SK-N-SH (cell line): ENCODE measurements around the gene ACTN4. TPM values are rescaled to one million over a fixed set of nuclear protein-coding genes. Genes with fewer than 3 reads are reported as not detected.

Experiments used
- CTCF ChIA-PET: fragments of 300-600, 350-600 bp; formaldehyde crosslinking; extraction: SDS; loops from one replicate; lab custom pipeline; 2021; lab: Yijun Ruan, JAX
- POLR2A ChIA-PET: fragments of 350-600 bp; sonication (Branson Sonifier 250); formaldehyde crosslinking; extraction: SDS; loops from one replicate; lab custom pipeline; 2020; ENCODE audit warnings: antibody characterized with exemption, inconsistent platforms; lab: Yijun Ruan, JAX
- DNase-seq: peaks from one replicate; pipeline ENCODE4 v3.0.0; 2012
- H2AFZ ChIP-seq: fragments of 200-600 bp; sonication (generic); 2 replicates; pipeline ENCODE4 v1.8.1; 2016; ENCODE audit warnings: antibody characterized with exemption, mild to moderate bottlenecking, low read depth
- H3F3A ChIP-seq: fragments of 200-600 bp; sonication (generic); replicated peaks from 2 replicates; pipeline ENCODE3; 2016; ENCODE audit warnings: antibody characterized with exemption, mild to moderate bottlenecking; ENCODE audit not compliant: insufficient read depth
- H3K27ac ChIP-seq, 2 experiments: fragments of 200-500 bp in 1 of 2; fragments of 200-600 bp in 1 of 2; sonication (Bioruptor generic) in 1 of 2; sonication (generic), shearing (Covaris generic) in 1 of 2; 2 replicates each; pipeline versions ENCODE4 v1.5.1 to v1.6.1; 2014 to 2016; ENCODE audit warnings: low read depth in 2 of 2, inconsistent platforms in 1 of 2, low read length in 1 of 2, mild to moderate bottlenecking in 1 of 2, mixed read lengths in 1 of 2
- H3K27me3 ChIP-seq: fragments of 200-600 bp; sonication (generic), shearing (Covaris generic); 2 replicates; pipeline ENCODE4 v1.6.1; 2016; ENCODE audit warnings: mixed run types; ENCODE audit not compliant: insufficient read depth
- H3K36me3 ChIP-seq, 2 experiments: fragments of 200-500 bp in 1 of 2; fragments of 200-600 bp in 1 of 2; sonication (Bioruptor generic) in 1 of 2; sonication (generic) in 1 of 2; replicated peaks in 1 of 2; 2 replicates each; pipeline versions ENCODE3 to v1.5.1; 2014 to 2016; ENCODE audit warnings: low read length in 1 of 2, mild to moderate bottlenecking in 1 of 2; ENCODE audit not compliant: insufficient read depth in 2 of 2, control insufficient read depth in 1 of 2
- H3K4me1 ChIP-seq, 2 experiments: fragments of 200-500 bp in 1 of 2; fragments of 200-600 bp in 1 of 2; sonication (Bioruptor generic) in 1 of 2; sonication (generic), shearing (Covaris generic) in 1 of 2; 2 replicates each; pipeline versions ENCODE4 v1.5.1 to v1.6.1; 2014 to 2016; ENCODE audit warnings: low read depth in 1 of 2, low read length in 1 of 2, mixed run types in 1 of 2; ENCODE audit not compliant: insufficient read depth in 2 of 2, control insufficient read depth in 1 of 2
- H3K4me2 ChIP-seq: fragments of 200-600 bp; sonication (generic), shearing (Covaris generic); 2 replicates; pipeline ENCODE4 v1.6.1; 2017; ENCODE audit warnings: mixed run types
- H3K4me3 ChIP-seq, 2 experiments: fragments of 200-500 bp in 1 of 2; fragments of 200-600 bp in 1 of 2; sonication (Bioruptor generic) in 1 of 2; sonication (generic), shearing (Covaris generic) in 1 of 2; 2 replicates each; pipeline versions ENCODE4 v1.5.1 to v1.8.1; 2014 to 2016; ENCODE audit warnings: low read depth in 2 of 2, inconsistent platforms in 1 of 2, low read length in 1 of 2, mild to moderate bottlenecking in 1 of 2, mixed read lengths in 1 of 2, moderate library complexity in 1 of 2
- H3K79me2 ChIP-seq: fragments of 200-600 bp; sonication (generic); 2 replicates; pipeline ENCODE4 v1.8.1; 2017; ENCODE audit warnings: mild to moderate bottlenecking; ENCODE audit not compliant: insufficient read depth
- H3K9ac ChIP-seq: fragments of 200-600 bp; sonication (generic); 2 replicates; pipeline ENCODE4 v1.6.1; 2017; ENCODE audit warnings: mixed run types
- H3K9me2 ChIP-seq: fragments of 200-600 bp; sonication (generic); 2 replicates; pipeline ENCODE4 v1.6.1; 2017; ENCODE audit warnings: mixed run types
- H3K9me3 ChIP-seq: fragments of 200-600 bp; sonication (generic); 2 replicates; pipeline ENCODE4 v1.6.1; 2017; ENCODE audit warnings: mixed run types, mild to moderate bottlenecking, moderate library complexity
- H4K20me1 ChIP-seq: fragments of 200-600 bp; sonication (generic); 2 replicates; pipeline ENCODE4 v1.6.1; 2017; ENCODE audit warnings: mild to moderate bottlenecking, mixed run types; ENCODE audit not compliant: insufficient read depth
- CTCF ChIP-seq: fragments of 200-600 bp; sonication (generic); IDR thresholded peaks from 2 replicates; pipeline ENCODE4 v1.6.1; 2017; ENCODE audit warnings: antibody characterized with exemption, mild to moderate bottlenecking, moderate library complexity
- ELF1 ChIP-seq: IDR thresholded peaks from 2 replicates; pipeline ENCODE4 v1.4.0; 2012
- EP300 ChIP-seq, 2 experiments: IDR thresholded peaks; 2 replicates each; pipeline versions ENCODE4 v1.4.0 to v1.6.1; 2012; ENCODE audit warnings: borderline replicate concordance in 1 of 2, low read depth in 1 of 2, low read length in 1 of 2
- FOXM1 ChIP-seq: IDR thresholded peaks from 2 replicates; pipeline ENCODE4 v1.4.0; 2012; ENCODE audit warnings: low read depth, mild to moderate bottlenecking
- GABPA ChIP-seq: IDR thresholded peaks from 2 replicates; pipeline ENCODE4 v1.4.0; 2012; ENCODE audit warnings: low read depth, mild to moderate bottlenecking
- GATA2 ChIP-seq: sonication (generic); formaldehyde crosslinking; IDR thresholded peaks from 2 replicates; pipeline ENCODE4 v1.5.0; 2020; ENCODE audit warnings: mild to moderate bottlenecking, missing genetic modification reagents
- MAX ChIP-seq: IDR thresholded peaks from 2 replicates; pipeline ENCODE4 v1.4.0; 2012; ENCODE audit warnings: low read depth
- MXI1 ChIP-seq: IDR thresholded peaks from 2 replicates; pipeline ENCODE4 v1.6.1; 2012; ENCODE audit warnings: mild to moderate bottlenecking, low read depth, low read length, improper control_type of control experiment
- NFIC ChIP-seq: IDR thresholded peaks from 2 replicates; pipeline ENCODE4 v1.4.0; 2012; ENCODE audit warnings: borderline replicate concordance
- RAD21 ChIP-seq: IDR thresholded peaks from 2 replicates; pipeline ENCODE4 v1.6.1; 2012; ENCODE audit warnings: mild to moderate bottlenecking, low read length
- RCOR1 ChIP-seq: fragments of 150-350 bp; IDR thresholded peaks from 2 replicates; pipeline ENCODE4 v1.6.1; 2017; ENCODE audit warnings: antibody characterized with exemption, low read length
- REST ChIP-seq: IDR thresholded peaks from 2 replicates; pipeline ENCODE4 v1.6.1; 2012; ENCODE audit warnings: mild to moderate bottlenecking, low read depth, low read length, moderate library complexity
- RFX5 ChIP-seq: IDR thresholded peaks from 2 replicates; pipeline ENCODE4 v1.6.1; 2012; ENCODE audit warnings: mild to moderate bottlenecking, improper control_type of control experiment, low read length
- RXRA ChIP-seq: IDR thresholded peaks from 2 replicates; pipeline ENCODE4 v1.4.0; 2012; ENCODE audit warnings: low read depth, mild to moderate bottlenecking, borderline replicate concordance
- SMC3 ChIP-seq: IDR thresholded peaks from 2 replicates; pipeline ENCODE4 v1.6.1; 2012; ENCODE audit warnings: low read depth, low read length, improper control_type of control experiment
- TEAD4 ChIP-seq: IDR thresholded peaks from 2 replicates; pipeline ENCODE4 v1.4.0; 2012; ENCODE audit warnings: mild to moderate bottlenecking, borderline replicate concordance; ENCODE audit not compliant: insufficient read depth
- USF2 ChIP-seq: fragments of 150-350 bp; IDR thresholded peaks from 2 replicates; pipeline ENCODE4 v1.6.1; 2017; ENCODE audit warnings: antibody characterized with exemption, low read length, low read depth, borderline replicate concordance
- YY1 ChIP-seq: IDR thresholded peaks from 2 replicates; pipeline ENCODE4 v1.4.0; 2012; ENCODE audit warnings: low read depth, mild to moderate bottlenecking
- WGBS: methylation state at CpG from one replicate; pipeline ENCODE4 v1.1.6; 2017; ENCODE audit warnings: low lambda C conversion rate; 5-methylcytosine and 5-hydroxymethylcytosine counted together
- polyA plus RNA-seq, 3 experiments: library from polyadenylated mRNA; depleted of rRNA; stranded (reverse); fragments of >200 nt; gene quantifications; 2 replicates each; pipeline ENCODE4 v1.2.3, GENCODE V29; 2012

Gene ACTN4
- polyA plus RNA-seq, 1 of the 3 experiments (the other 2 are of a cell fraction): 598 TPM

- no peak for TF ChIP-seq MAX
These were observed 62.9 kb downstream of the ACTN4 start (continued) for GRCh38 chr19:38710416-38710702.

GRCh38 chr19:38710928-38711725, 63.7 kb downstream of the ACTN4 start:
- no peak for DNase-seq
- CTCF ChIA-PET: interaction anchor here (1.0 to 1.4 kb wide), 4 partner anchors 19 to 308 kb away, joined by 3 to 5 read pairs (median 4); partner anchors contain the start of genes FAM98C, MRPS12 and SARS2
- no peaks in the 10 kb centered on the region for H3K9me2 ChIP-seq
- 0 out of 2 replicates have a peak, but pooled peaks cover 8% of the 10 kb centered on the region for H4K20me1 ChIP-seq
- no peak overlapping the region for H3K9ac ChIP-seq
- no peaks in the 10 kb centered on the region for H3K27me3 ChIP-seq
- H3K4me1 ChIP-seq: peaks cover 0 to 6% of the 10 kb centered on the region in 2 experiments; a peak in 2 of 4 replicates
- H3K36me3 ChIP-seq: peaks cover 59 to 84% of the 10 kb centered on the region in 2 experiments
- H2AFZ ChIP-seq: no peak overlapping the region
- peak overlapping the region in 1 of 2 experiments; percentile 6; a peak in 2 of 4 replicates for H3K27ac ChIP-seq
- POLR2A ChIA-PET: interaction anchor here (0.7 kb wide), 1 partner anchor 12 kb away, joined by 3 read pairs; no protein-coding TSS in a partner anchor
- peaks cover 71% of the 10 kb centered on the region for H3K79me2 ChIP-seq
- no peak overlapping the region for H3K4me3 ChIP-seq
- WGBS: 88% methylated on average over 18 of the region's 25 CpGs
- TF ChIP-seq SMC3 (no peak), NFIC (no peak), RCOR1 (no peak), RXRA (no peak), YY1 (no peak), ELF1 (no peak), USF2 (no peak), RFX5 (no peak), FOXM1 (no peak), GABPA (no peak), TEAD4 (no peak), RAD21 (no peak), GATA2 (CRISPR knock-in tag) (no peak), EP300 (IDR thresholded peaks at IDR 0.05; ENCODE audit: borderline replicate concordance in 1 of 2, low read depth in 1 of 2, low read length in 1 of 2) (no peak), CTCF (no peak), REST (no peak), MXI1 (no peak)
- TF ChIP-seq, all 33 proteins: peak for 0
- Histone ChIP-seq H3K4me2 (no peak overlapping the region), H3F3A (peaks cover 6% of the 10 kb centered on the region), H3K9me3 (no peaks in the 10 kb centered on the region)
